RPMI8226 (cell line): ENCODE measurements around the gene CCDC154.

Experiments used
- DNase-seq: peaks from one replicate; pipeline ENCODE4 v3.0.0-alpha.2; 2015

CCDC154 gene

GRCh38 chr16:1420111-1420539 lies 24.2 kb downstream of the CCDC154 start:
- DNase-seq = no peak

GRCh38 chr16:1416521-1416941 lies 27.8 kb downstream of the CCDC154 start:
- DNase-seq = no peak

- peak; percentile 90 for DNase-seq
Observed at GRCh38 chr16:1414532-1415260, 29.7 kb downstream of the CCDC154 start, which contains the start of gene UNKL. TSS of gene UNKL (minus strand) at chr16:1414704. CDS start at chr16:1414691, 13 bp downstream.

- peak; percentile 85 for DNase-seq
Observed at GRCh38 chr16:1413684-1414531, 30.4 kb downstream of the CCDC154 start.

- no peak for DNase-seq
Observed at GRCh38 chr16:1412847-1413246, 31.5 kb downstream of the CCDC154 start.

- DNase-seq = peak; percentile 77
Observed at GRCh38 chr16:1408171-1408837, 36.1 kb downstream of the CCDC154 start.

GRCh38 chr16:1407753-1408152 lies 36.6 kb downstream of the CCDC154 start:
- no peak for DNase-seq

GRCh38 chr16:1403733-1404132 lies 40.6 kb downstream of the CCDC154 start:
- DNase-seq = no peak

GRCh38 chr16:1403036-1403435 lies 41.3 kb downstream of the CCDC154 start:
- DNase-seq = no peak

GRCh38 chr16:1401758-1402154 lies 42.6 kb downstream of the CCDC154 start:
- DNase-seq = no peak

GRCh38 chr16:1401061-1401757 lies 43.1 kb downstream of the CCDC154 start:
- DNase-seq = no peak

GRCh38 chr16:1398826-1399581 lies 45.4 kb downstream of the CCDC154 start:
- no peak for DNase-seq

- no peak for DNase-seq
Observed at GRCh38 chr16:1398351-1398750, 46.0 kb downstream of the CCDC154 start.

GRCh38 chr16:1397779-1398178 lies 46.6 kb downstream of the CCDC154 start:
- no peak for DNase-seq

GRCh38 chr16:1395444-1396031 lies 48.8 kb downstream of the CCDC154 start:
- no peak for DNase-seq

- no peak for DNase-seq
Observed at GRCh38 chr16:1394367-1394951, 49.9 kb downstream of the CCDC154 start.

- DNase-seq = no peak
Observed at GRCh38 chr16:1393613-1394176, 50.7 kb downstream of the CCDC154 start.

- no peak for DNase-seq
Observed at GRCh38 chr16:1392826-1393225, 51.5 kb downstream of the CCDC154 start.

GRCh38 chr16:1390239-1390779 lies 54.0 kb downstream of the CCDC154 start:
- DNase-seq = no peak

- DNase-seq = no peak
Observed at GRCh38 chr16:1389762-1390161, 54.6 kb downstream of the CCDC154 start.

- DNase-seq = no peak
Observed at GRCh38 chr16:1387331-1387730, 57.0 kb downstream of the CCDC154 start.
